Choroid plexus epithelial cell (primary cell): ENCODE measurements around the gene FAR1.

Source experiments
- DNase-seq: peaks from one replicate; pipeline ENCODE4 v3.0.0-alpha.2; 2010; ENCODE audit warnings: low read depth
- H3K4me3 ChIP-seq: 2 replicates; pipeline ENCODE4 v1.5.1; 2011; ENCODE audit warnings: low read depth, mild to moderate bottlenecking, control low read depth, low read length, moderate library complexity
- TF ChIP-seq, protein P1 (sequence below): conservative IDR thresholded peaks from 2 replicates; pipeline ENCODE4 v1.5.1; 2011; ENCODE audit warnings: low read depth, mild to moderate bottlenecking, control low read depth, inconsistent platforms, low read length, moderate library complexity

FAR1 gene

GRCh38 chr11:13702071-13702470 is 33.6 kb downstream of the FAR1 start:
- TF ChIP-seq, protein P1, sequence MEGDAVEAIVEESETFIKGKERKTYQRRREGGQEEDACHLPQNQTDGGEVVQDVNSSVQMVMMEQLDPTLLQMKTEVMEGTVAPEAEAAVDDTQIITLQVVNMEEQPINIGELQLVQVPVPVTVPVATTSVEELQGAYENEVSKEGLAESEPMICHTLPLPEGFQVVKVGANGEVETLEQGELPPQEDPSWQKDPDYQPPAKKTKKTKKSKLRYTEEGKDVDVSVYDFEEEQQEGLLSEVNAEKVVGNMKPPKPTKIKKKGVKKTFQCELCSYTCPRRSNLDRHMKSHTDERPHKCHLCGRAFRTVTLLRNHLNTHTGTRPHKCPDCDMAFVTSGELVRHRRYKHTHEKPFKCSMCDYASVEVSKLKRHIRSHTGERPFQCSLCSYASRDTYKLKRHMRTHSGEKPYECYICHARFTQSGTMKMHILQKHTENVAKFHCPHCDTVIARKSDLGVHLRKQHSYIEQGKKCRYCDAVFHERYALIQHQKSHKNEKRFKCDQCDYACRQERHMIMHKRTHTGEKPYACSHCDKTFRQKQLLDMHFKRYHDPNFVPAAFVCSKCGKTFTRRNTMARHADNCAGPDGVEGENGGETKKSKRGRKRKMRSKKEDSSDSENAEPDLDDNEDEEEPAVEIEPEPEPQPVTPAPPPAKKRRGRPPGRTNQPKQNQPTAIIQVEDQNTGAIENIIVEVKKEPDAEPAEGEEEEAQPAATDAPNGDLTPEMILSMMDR = no peak
- DNase-seq = no peak
- H3K4me3 ChIP-seq = no peak overlapping the region

DNA sequence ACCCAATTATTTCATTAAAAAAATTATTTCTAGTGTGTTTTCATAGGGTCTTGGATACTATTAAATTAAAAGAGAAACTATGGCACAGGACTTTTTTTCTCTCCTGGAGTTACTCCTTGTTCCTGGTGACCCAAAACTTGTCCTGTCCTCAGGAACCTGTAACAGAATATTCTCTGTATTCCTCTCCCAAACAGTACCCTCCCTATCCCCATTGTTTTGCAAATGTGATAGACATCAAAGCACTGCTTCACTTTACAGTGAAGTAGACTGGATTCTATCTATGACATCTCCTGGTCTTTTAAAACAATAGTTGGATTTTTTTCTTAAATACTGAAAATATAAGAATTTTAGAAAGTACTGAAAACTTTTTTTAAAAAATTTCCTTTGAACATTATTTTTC is 37.2 kb downstream of the FAR1 start:
- TF ChIP-seq, protein P1 = no peak

GRCh38 chr11:13713982-13714381 is 45.5 kb downstream of the FAR1 start:
- no peak for DNase-seq
- TF ChIP-seq, protein P1 = no peak
- no peak overlapping the region for H3K4me3 ChIP-seq

More for the DNA sequence above, 37.2 kb downstream of the FAR1 start:
- DNase-seq = no peak
- H3K4me3 ChIP-seq = no peak overlapping the region

GRCh38 chr11:13717331-13717730 is 48.9 kb downstream of the FAR1 start:
- TF ChIP-seq, protein P1 = no peak
- no peak overlapping the region for H3K4me3 ChIP-seq
- DNase-seq = peak; percentile 79

DNA sequence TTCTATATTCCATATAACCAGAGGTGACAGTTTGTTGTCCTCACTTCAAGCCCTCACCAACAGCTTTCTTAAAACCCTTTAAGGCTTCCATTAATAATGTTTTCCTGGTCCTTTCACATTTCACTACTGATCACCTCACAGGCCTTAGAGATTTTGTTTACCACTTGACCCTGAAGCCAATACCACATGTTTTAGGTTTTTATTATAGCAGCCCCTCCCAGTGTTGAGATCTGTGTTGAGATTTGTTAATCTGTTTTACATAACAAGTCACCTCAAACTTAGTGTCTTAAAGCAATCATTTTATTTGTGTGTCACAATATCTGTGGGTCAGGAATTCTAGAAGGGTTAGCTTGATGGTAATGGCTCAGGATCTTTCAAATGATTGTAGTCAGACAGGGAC is 49.9 kb downstream of the FAR1 start:
- TF ChIP-seq, protein P1 = no peak
- H3K4me3 ChIP-seq = no peak overlapping the region
- DNase-seq = no peak

DNA sequence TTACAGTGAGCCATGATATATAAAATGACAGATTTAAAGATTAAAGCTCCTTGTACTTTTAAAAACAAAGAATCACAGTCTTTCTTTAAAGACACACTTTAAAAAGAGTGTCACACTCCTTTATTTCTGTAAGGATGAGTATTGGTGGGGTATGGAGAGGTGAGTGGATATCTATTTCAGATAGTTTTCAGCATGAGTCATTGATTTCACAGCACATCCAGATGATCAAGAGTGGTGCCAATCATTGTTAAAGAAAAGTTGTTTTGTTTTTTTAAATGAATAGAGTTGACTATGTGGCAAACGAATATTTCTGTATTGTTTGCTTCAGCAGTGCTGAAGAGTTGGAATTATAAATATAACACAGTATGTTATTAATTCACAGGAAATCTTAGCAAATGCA is 52.5 kb downstream of the FAR1 start:
- H3K4me3 ChIP-seq = no peak overlapping the region
- TF ChIP-seq, protein P1 = no peak
- DNase-seq = no peak

DNA sequence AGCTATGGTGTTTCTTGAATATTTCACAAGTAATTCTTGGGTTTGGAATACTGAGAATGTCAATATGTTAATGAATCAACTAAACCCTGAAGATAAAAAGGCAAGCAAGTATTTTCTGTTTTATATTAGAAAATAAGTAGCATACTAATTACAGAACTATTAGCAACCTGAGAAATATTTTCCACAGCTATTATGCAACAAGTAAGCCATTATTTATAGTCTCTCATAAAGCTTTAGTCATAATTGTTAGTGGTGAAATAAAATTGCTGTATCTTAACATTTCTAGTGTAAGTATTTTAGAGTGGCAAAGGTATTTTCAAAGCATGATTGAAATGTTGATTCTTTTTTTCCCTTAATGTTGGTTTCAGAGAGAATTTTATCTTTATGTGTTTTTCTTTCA is 53.3 kb downstream of the FAR1 start:
- TF ChIP-seq, protein P1 = no peak
- H3K4me3 ChIP-seq = no peak overlapping the region
- DNase-seq = peak; percentile 13
